HepG2 (cell line): ENCODE results near the gene SUV39H2. TPM values are rescaled to one million over a fixed set of nuclear protein-coding genes. Genes with fewer than 3 reads are reported as not detected.
A peak's percentile ranks its signal among the peaks of the same experiment; 100 is the strongest.

ENCODE experiments used
- GLMP ChIP-seq: sonication (generic); formaldehyde crosslinking; IDR thresholded peaks from 2 replicates; pipeline ENCODE4 v1.9.0; 2021; ENCODE audit warnings: missing genetic modification reagents, mild to moderate bottlenecking, borderline replicate concordance
- JDP2 ChIP-seq: sonication (generic); formaldehyde crosslinking; IDR thresholded peaks from 2 replicates; pipeline ENCODE4 v1.8.1; 2022; ENCODE audit warnings: missing genetic modification reagents, borderline replicate concordance
- KDM6A ChIP-seq: IDR thresholded peaks from 2 replicates; pipeline ENCODE4 v1.6.1; 2016; ENCODE audit warnings: low read depth
- KIAA2018 ChIP-seq: sonication (generic); formaldehyde crosslinking; IDR thresholded peaks from 2 replicates; pipeline ENCODE4 v1.5.0; 2020; ENCODE audit warnings: mild to moderate bottlenecking, missing genetic modification reagents, borderline replicate concordance
- MBD4 ChIP-seq: IDR thresholded peaks from 2 replicates; pipeline ENCODE4 v1.6.1; 2012; ENCODE audit warnings: low read length, inconsistent platforms, borderline replicate concordance
- MTF2 ChIP-seq: sonication (generic); formaldehyde crosslinking; IDR thresholded peaks from 2 replicates; pipeline ENCODE4 v1.5.0; 2020; ENCODE audit warnings: missing genetic modification reagents, borderline replicate concordance
- MXI1 ChIP-seq: IDR thresholded peaks from 3 replicates; pipeline ENCODE4 v1.6.1; 2012; ENCODE audit warnings: low read depth, low read length, inconsistent platforms, borderline replicate concordance
- SMAD3 ChIP-seq: sonication (generic); formaldehyde crosslinking; IDR thresholded peaks from 2 replicates; pipeline ENCODE4 v1.4.0; 2020; ENCODE audit warnings: missing genetic modification reagents
- ZBTB42 ChIP-seq: sonication (generic); formaldehyde crosslinking; IDR thresholded peaks from 2 replicates; pipeline ENCODE4 v1.5.0; 2020; ENCODE audit warnings: mild to moderate bottlenecking, missing genetic modification reagents
- ZKSCAN1 ChIP-seq: fragments of 150-350 bp; IDR thresholded peaks from 2 replicates; pipeline ENCODE4 v1.6.1; 2014; ENCODE audit warnings: low read length
- ZNF101 ChIP-seq: sonication (generic); formaldehyde crosslinking; IDR thresholded peaks from 2 replicates; pipeline ENCODE4 v1.4.0; 2020; ENCODE audit warnings: mild to moderate bottlenecking, low read depth, missing genetic modification reagents, borderline replicate concordance
- ZNF136 ChIP-seq: sonication (generic); formaldehyde crosslinking; IDR thresholded peaks from 2 replicates; pipeline ENCODE4 v1.8.1; 2022; ENCODE audit warnings: low read depth, mild to moderate bottlenecking, moderate library complexity, missing genetic modification reagents
- ZNF430 ChIP-seq: sonication (generic); formaldehyde crosslinking; IDR thresholded peaks from 2 replicates; pipeline ENCODE4 v1.9.0; 2021; ENCODE audit warnings: mild to moderate bottlenecking, missing genetic modification reagents
- ZNF44 ChIP-seq: sonication (generic); formaldehyde crosslinking; IDR thresholded peaks from 2 replicates; pipeline ENCODE4 v1.5.1; 2020; ENCODE audit warnings: mild to moderate bottlenecking, missing genetic modification reagents
- ZNF547 ChIP-seq: sonication (generic); formaldehyde crosslinking; IDR thresholded peaks from 2 replicates; pipeline ENCODE4 v1.5.1; 2020; ENCODE audit warnings: mild to moderate bottlenecking, missing genetic modification reagents
- ZNF564 ChIP-seq: sonication (generic); formaldehyde crosslinking; IDR thresholded peaks from 2 replicates; pipeline ENCODE4 v1.8.1; 2023; ENCODE audit warnings: mild to moderate bottlenecking, missing genetic modification reagents
- ZNF724P ChIP-seq: sonication (generic); formaldehyde crosslinking; IDR thresholded peaks from 2 replicates; pipeline ENCODE4 v1.8.0; 2022; ENCODE audit warnings: missing genetic modification reagents, borderline replicate concordance
- ZNF761 ChIP-seq: sonication (generic); formaldehyde crosslinking; conservative IDR thresholded peaks from 2 replicates; pipeline ENCODE4 v1.4.0; 2020; ENCODE audit warnings: mild to moderate bottlenecking, missing genetic modification reagents
- ZNF841 ChIP-seq: sonication (generic); formaldehyde crosslinking; IDR thresholded peaks from 2 replicates; pipeline ENCODE4 v1.8.1; 2023; ENCODE audit warnings: missing genetic modification reagents, borderline replicate concordance
- polyA plus RNA-seq, 8 experiments: library from polyadenylated mRNA; depleted of rRNA in 3 of 8; stranded (reverse) in 7 of 8; unstranded in 1 of 8; fragments of >200 nt; fragmentation: Illumina TruSeq in 4 of 8; extraction: Trizol in 4 of 8; gene quantifications; 2 replicates each; pipeline versions ENCODE4 v1.2.1 to v1.2.3, GENCODE V29; 2011 to 2016; ENCODE audit warnings: low read depth in 4 of 8, missing spikeins in 1 of 8, mixed read lengths in 1 of 8; ENCODE audit not compliant: insufficient read depth in 1 of 8
- total RNA-seq, 5 experiments: library from RNA; depleted of rRNA; stranded (reverse); fragments of >200 nt; fragmentation: Illumina TruSeq; extraction: Trizol; gene quantifications; 2 replicates each; pipeline ENCODE4 v1.2.3, GENCODE V29; 2016; ENCODE audit warnings: low read depth in 1 of 5
- TF ChIP-seq, protein P1 (sequence below): sonication (generic); formaldehyde crosslinking; IDR thresholded peaks from 2 replicates; pipeline ENCODE4 v1.8.1; 2023; ENCODE audit warnings: mild to moderate bottlenecking, moderate library complexity, missing genetic modification reagents

Gene SUV39H2
- total and polyA plus RNA-seq, 2 of the 13 experiments (the other 11 are each of a cell fraction or from before 2014, with no cell fraction given): 9.0 to 44.3 TPM

- 0 out of 2 replicates have a peak, but pooled peaks have one; percentile 33 for TF ChIP-seq ZNF136
- peak; percentile 59; the same call in 1 of the 3 replicates for TF ChIP-seq MXI1
- TF ChIP-seq GLMP (CRISPR knock-in tag): no peak
- 0 out of 2 replicates have a peak, but pooled peaks have one; percentile 49 for TF ChIP-seq ZNF724P
- TF ChIP-seq ZNF564 (CRISPR knock-in tag): no peak
- no peak for TF ChIP-seq ZKSCAN1
- TF ChIP-seq KDM6A (CRISPR knock-in tag): no peak
- no peak; the same call in 1 of the 2 replicates for TF ChIP-seq ZNF761 (CRISPR knock-in tag)
- no peak for TF ChIP-seq JDP2 (CRISPR knock-in tag)
- TF ChIP-seq ZNF841 (CRISPR knock-in tag): no peak
- no peak for TF ChIP-seq MBD4
- TF ChIP-seq ZNF44 (CRISPR knock-in tag): no peak
- TF ChIP-seq, protein P1, sequence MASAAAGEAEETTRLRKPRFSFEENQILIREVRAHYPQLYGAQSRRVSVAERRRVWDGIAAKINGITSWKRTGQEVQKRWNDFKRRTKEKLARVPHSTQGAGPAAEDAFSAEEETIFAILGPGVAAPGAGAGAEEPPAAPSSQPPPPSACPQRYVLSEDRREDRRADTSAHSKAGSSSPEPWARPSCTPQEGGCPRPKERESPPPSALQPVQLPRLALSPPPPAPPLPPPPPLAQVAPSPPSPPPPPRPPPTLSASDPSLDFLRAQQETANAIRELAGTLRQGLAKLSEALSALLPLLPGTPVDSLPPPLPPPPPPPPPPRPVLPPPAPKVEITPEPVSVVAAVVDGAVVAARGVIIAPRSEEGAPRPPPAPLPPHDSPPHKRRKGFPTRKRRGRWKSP (CRISPR knock-in tag): peak; percentile 83
- no peak for TF ChIP-seq MTF2
- no peak for TF ChIP-seq ZNF101
- TF ChIP-seq ZNF547 (CRISPR knock-in tag): peak; percentile 22; the same call in 1 of the 2 replicates
- peak; percentile 68; the same call in 1 of the 2 replicates for TF ChIP-seq ZNF430 (CRISPR knock-in tag)
- TF ChIP-seq KIAA2018 (CRISPR knock-in tag): no peak
- no peak; the same call in 1 of the 2 replicates for TF ChIP-seq SMAD3 (CRISPR knock-in tag)
- TF ChIP-seq ZBTB42: no peak
Measured at GRCh38 chr10:14837757-14838581, 40.7 kb upstream of the SUV39H2 start, which contains the start of the genes CDNF, HSPA14 and MSANTD7 (continued).
